Kidney (tissue), 14 donors: Measurements from ENCODE around the gene SGPL1. TPM values are rescaled to one million over a fixed set of nuclear protein-coding genes. Genes with fewer than 3 reads are reported as not detected.

Experiments
- DNase-seq, 5 donors: peaks; one replicate each; pipeline ENCODE4 v3.0.0-alpha.2; 2013 to 2020
- FAIRE-seq: peaks from 2 replicates; lab custom pipeline; 2012; peaks lifted over from hg19 to GRCh38; lab: Jason Lieb, UNC
- H3K27ac ChIP-seq, 2 donors: one replicate each; pipeline ENCODE4 v1.7.0; 2013; ENCODE audit warnings: low read depth in 2 of 2, low read length in 2 of 2, inconsistent platforms in 1 of 2
- H3K27me3 ChIP-seq: one replicate; pipeline ENCODE4 v1.7.1; 2013; ENCODE audit warnings: low read length, inconsistent platforms; ENCODE audit not compliant: control insufficient read depth, insufficient read depth
- H3K36me3 ChIP-seq, 3 donors: one replicate each; pipeline versions ENCODE4 v1.7.0 to v1.7.1; 2013; ENCODE audit warnings: low read length in 3 of 3, control low read depth in 1 of 3, inconsistent platforms in 1 of 3; ENCODE audit not compliant: insufficient read depth in 3 of 3, control insufficient read depth in 2 of 3
- H3K4me1 ChIP-seq, 3 donors: one replicate each; pipeline versions ENCODE4 v1.7.0 to v1.7.1; 2013; ENCODE audit warnings: low read length in 3 of 3, inconsistent platforms in 1 of 3, low read depth in 1 of 3; ENCODE audit not compliant: control insufficient read depth in 2 of 3, insufficient read depth in 2 of 3
- H3K4me3 ChIP-seq, 3 donors: one replicate each; pipeline versions ENCODE4 v1.7.0 to v1.8.1; 2013; ENCODE audit warnings: low read length in 3 of 3, control low read depth in 1 of 3, inconsistent platforms in 1 of 3
- H3K9ac ChIP-seq, 3 donors: one replicate each; pipeline versions ENCODE4 v1.7.0 to v1.7.1; 2013; ENCODE audit warnings: low read length in 3 of 3, control low read depth in 1 of 3, inconsistent platforms in 1 of 3
- H3K9me3 ChIP-seq, 3 donors: one replicate each; pipeline versions ENCODE4 v1.7.0 to v1.7.1; 2013; ENCODE audit warnings: low read length in 3 of 3, control low read depth in 1 of 3, inconsistent platforms in 1 of 3; ENCODE audit not compliant: control insufficient read depth in 2 of 3, insufficient read depth in 1 of 3
- intact Hi-C: fragments of 100-400 bp; cut with DNase I; formaldehyde crosslinking; loops from one replicate; pipeline ENCODE4 v1.11.1; 2022
- polyA plus RNA-seq: library from polyadenylated mRNA; stranded (reverse); fragments of 350-450 nt; fragmentation: Illumina TruSeq; extraction: RNeasy Lipid Tissue Mini Kit (QIAGEN cat#74804); gene quantifications from one replicate; pipeline ENCODE4 v1.2.3, GENCODE V29; 2014; ENCODE audit warnings: low read depth, low replicate concordance; ENCODE audit not compliant: insufficient read depth
- total RNA-seq: library from RNA; stranded (reverse); fragmentation: NEBNext Ultra II Directional; extraction: Animal tissue kit (Norgen Biotek cat#: 25700); gene quantifications from one replicate; pipeline ENCODE4 v1.2.1, GENCODE V29; 2021
- TF ChIP-seq, protein P1 (sequence below): IDR thresholded peaks from 3 replicates; pipeline ENCODE4 v1.5.1; 2012; ENCODE audit warnings: mild to moderate bottlenecking, moderate library complexity, borderline replicate concordance; ENCODE audit not compliant: insufficient read depth; ENCODE audit errors: extremely low read depth
- donor health status: control.
- donor health status: control.
- donor health status: control.
- donor health status: control.
- donor health status: control.
- donor health status: DM: yes; HTN: yes; CAD: no.
- donor health status: Normal renal cell carcinoma (clear cell type).

The SGPL1 gene
- total and polyA plus RNA-seq, 2 donors from 2014 or later: 13.5 to 105 TPM

DNA sequence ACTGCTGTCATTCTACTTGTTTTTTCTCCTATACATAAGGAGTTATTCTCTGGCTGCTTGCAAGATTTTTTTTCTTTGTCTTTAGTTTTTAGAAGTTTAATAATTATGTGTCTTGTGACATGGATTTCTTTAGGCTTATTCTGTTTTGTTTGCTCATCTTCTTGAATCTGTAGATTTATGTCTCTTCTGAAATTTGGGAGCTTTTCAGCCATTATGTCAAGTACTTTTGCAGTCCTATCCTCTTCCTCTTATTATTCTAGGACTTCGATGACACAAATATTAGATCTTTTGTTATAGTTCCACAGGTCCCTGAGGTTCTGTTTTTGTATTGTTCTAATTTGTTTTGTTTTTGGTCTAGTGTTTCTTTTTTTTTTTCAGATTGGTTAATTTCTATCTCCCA lies 13.9 kb upstream of the SGPL1 start:
- FAIRE-seq (no peak), DNase-seq (no peak)
- Histone ChIP-seq H3K27me3 (no peaks in the 10 kb centered on the region), H3K36me3 (no peaks in the 10 kb centered on the region), H3K9ac (no peak overlapping the region), H3K9me3 (no peaks in the 10 kb centered on the region), H3K4me1 (peaks cover 0 to 6% (median 0%) of the 10 kb centered on the region in 3 donors), H3K4me3 (no peak overlapping the region), H3K27ac (no peak overlapping the region)
- TF ChIP-seq, protein P1, sequence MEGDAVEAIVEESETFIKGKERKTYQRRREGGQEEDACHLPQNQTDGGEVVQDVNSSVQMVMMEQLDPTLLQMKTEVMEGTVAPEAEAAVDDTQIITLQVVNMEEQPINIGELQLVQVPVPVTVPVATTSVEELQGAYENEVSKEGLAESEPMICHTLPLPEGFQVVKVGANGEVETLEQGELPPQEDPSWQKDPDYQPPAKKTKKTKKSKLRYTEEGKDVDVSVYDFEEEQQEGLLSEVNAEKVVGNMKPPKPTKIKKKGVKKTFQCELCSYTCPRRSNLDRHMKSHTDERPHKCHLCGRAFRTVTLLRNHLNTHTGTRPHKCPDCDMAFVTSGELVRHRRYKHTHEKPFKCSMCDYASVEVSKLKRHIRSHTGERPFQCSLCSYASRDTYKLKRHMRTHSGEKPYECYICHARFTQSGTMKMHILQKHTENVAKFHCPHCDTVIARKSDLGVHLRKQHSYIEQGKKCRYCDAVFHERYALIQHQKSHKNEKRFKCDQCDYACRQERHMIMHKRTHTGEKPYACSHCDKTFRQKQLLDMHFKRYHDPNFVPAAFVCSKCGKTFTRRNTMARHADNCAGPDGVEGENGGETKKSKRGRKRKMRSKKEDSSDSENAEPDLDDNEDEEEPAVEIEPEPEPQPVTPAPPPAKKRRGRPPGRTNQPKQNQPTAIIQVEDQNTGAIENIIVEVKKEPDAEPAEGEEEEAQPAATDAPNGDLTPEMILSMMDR: no peak
- intact Hi-C loops: no loop called here

DNA sequence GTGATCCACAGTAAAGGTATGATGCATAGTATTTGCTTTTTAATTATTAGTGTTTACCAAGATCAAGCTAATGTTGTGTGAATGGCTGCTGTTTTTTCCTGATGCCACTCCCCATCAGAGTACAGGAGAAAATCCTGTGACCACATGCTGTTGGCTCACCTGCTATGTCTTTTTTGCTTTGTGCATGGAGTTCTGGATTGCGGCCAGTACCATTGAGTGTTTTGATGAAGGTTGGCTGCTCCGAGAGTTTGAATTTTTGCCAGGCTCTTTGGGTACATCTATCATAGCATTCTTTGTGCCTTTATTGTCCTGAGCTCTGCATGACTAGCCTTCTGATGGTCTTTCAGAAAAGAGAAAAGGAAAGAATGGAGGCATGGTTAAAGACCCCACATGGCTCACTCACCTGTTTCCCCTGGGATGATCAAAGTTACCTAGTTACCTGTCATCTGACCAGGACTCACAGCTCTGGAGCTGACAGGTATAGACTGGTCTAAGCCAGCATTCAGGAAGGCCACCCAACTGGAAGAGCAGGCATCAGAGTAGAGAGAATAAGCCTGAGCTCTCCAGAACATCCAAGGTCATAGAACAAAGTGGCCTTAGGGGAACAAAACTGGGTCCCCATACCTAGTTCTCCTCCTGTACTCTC lies 11.8 kb upstream of the SGPL1 start:
- Histone ChIP-seq H3K27me3 (no peaks in the 10 kb centered on the region), H3K4me3 (no peak overlapping the region), H3K9ac (no peak overlapping the region), H3K9me3 (no peaks in the 10 kb centered on the region), H3K27ac (peak overlapping the region in 1 of 2 donors; percentile 23), H3K36me3 (no peaks in the 10 kb centered on the region), H3K4me1 (peaks cover 0 to 8% (median 0%) of the 10 kb centered on the region in 3 donors)
- intact Hi-C loops: no loop called here
- DNase-seq (no peak), FAIRE-seq (no peak)
- TF ChIP-seq, protein P1: no peak

- TF ChIP-seq, protein P1: no peak
- no peak for FAIRE-seq
- DNase-seq: no peak
- peak overlapping the region in 1 of 2 donors; percentile 2 for H3K27ac ChIP-seq
- peaks cover 0 to 8% (median 0%) of the 10 kb centered on the region in 3 donors for H3K4me1 ChIP-seq
- no peak overlapping the region for H3K4me3 ChIP-seq
- H3K9ac ChIP-seq: no peak overlapping the region
- no peaks in the 10 kb centered on the region for H3K9me3 ChIP-seq
- no peaks in the 10 kb centered on the region for H3K27me3 ChIP-seq
- intact Hi-C loops: no loop called here
- H3K36me3 ChIP-seq: no peaks in the 10 kb centered on the region
Observed at GRCh38 chr10:70804421-70804808, 11.3 kb upstream of the SGPL1 start.
